Effector memory CD4-positive, alpha-beta T cell (primary cell): ENCODE measurements around the gene CDRT4.

ENCODE experiments used
- DNase-seq, 3 donors: peaks; one replicate each; pipeline ENCODE4 v3.0.0-alpha.2; 2020
- H3K27ac ChIP-seq: 2 replicates; pipeline ENCODE4 v1.7.0; 2013; ENCODE audit warnings: mild to moderate bottlenecking, low read length, moderate library complexity; ENCODE audit not compliant: insufficient read depth, poor library complexity, severe bottlenecking
- H3K27me3 ChIP-seq: replicated peaks from 2 replicates; pipeline ENCODE4 v1.7.0; 2013; ENCODE audit warnings: mild to moderate bottlenecking, low read length; ENCODE audit not compliant: insufficient read depth, control insufficient read depth, poor library complexity, severe bottlenecking
- H3K36me3 ChIP-seq: 2 replicates; pipeline ENCODE4 v1.7.0; 2013; ENCODE audit warnings: mild to moderate bottlenecking, low read length, moderate library complexity; ENCODE audit not compliant: control insufficient read depth, insufficient read depth
- H3K4me1 ChIP-seq: 2 replicates; pipeline ENCODE4 v1.7.0; 2013; ENCODE audit warnings: low read length, mild to moderate bottlenecking; ENCODE audit not compliant: control insufficient read depth, insufficient read depth, poor library complexity, severe bottlenecking
- H3K4me3 ChIP-seq: 2 replicates; pipeline ENCODE4 v1.7.0; 2013; ENCODE audit warnings: low read length, low read depth, mild to moderate bottlenecking; ENCODE audit not compliant: insufficient read depth, poor library complexity, severe bottlenecking
- H3K9me3 ChIP-seq: 2 replicates; pipeline ENCODE4 v1.7.0; 2013; ENCODE audit warnings: mild to moderate bottlenecking, low read length, moderate library complexity; ENCODE audit not compliant: control insufficient read depth

CDRT4 gene

DNA sequence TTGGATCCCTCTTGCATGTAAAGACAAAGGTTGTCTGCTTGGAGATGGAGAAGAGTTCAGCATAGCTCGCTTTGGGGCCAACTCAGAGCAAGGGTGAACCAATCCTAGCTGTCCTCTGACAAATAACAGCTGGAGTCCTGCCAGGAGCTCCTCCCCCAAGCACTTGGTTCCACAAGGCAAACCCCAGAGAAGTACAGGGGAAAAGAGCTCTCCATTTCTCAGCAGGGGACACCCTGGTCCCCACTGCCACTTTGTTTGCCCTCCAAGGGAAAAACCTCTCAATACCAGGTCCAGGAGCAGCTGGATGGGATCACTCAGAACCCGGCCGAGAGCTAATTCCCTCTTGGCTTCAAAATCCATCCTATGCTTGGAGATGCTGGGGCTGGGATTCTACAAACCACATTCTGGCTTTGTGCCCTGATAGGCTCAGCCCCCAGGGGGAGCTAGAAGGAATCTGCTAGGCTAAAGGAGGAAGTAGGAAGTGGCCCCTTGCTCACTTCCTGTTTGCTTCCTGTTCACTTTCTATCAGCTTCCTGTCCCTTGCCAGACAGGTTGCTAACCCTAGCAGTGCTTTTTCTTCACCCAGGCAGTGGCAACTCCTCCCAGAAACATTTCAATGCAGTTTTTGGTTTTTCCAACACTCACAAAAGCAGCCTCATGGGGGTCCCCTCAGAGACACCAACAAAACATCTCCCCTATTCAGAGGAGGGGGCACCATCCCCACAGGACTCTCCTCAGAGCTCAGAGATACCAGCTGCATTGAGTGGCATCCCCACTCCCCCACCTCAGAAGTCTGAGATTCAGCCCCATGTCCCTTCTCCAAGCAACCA is 30.7 kb downstream of the CDRT4 start:
- Histone ChIP-seq H3K36me3 (no peaks in the 10 kb centered on the region), H3K9me3 (no peaks in the 10 kb centered on the region), H3K4me3 (no peak overlapping the region), H3K4me1 (peaks cover 6% of the 10 kb centered on the region), H3K27ac (peak overlapping the region; percentile 13), H3K27me3 (no peaks in the 10 kb centered on the region)
- DNase-seq: no peak

DNA sequence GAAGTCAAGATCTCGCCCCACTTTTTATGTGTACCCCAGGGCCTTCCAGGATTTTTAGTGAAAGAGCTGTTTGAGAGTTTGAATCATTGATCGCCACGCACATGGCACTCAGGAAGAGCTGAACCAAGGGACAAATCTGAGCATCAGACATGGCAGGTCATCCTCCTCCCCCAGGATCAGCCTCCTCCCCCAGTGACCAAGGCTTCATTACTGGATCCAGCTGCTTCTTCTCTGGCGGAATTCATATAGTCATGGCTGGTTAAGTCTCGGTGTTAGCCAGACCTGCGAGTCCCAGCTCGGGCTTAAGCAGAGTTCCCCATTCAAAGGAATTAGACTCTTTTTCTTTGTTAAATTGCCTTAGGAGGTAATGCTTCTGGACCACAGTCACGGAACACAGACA is 32.5 kb downstream of the CDRT4 start:
- H3K4me3 ChIP-seq: no peak overlapping the region
- DNase-seq: no peak
- H3K27ac ChIP-seq: no peak overlapping the region

DNA sequence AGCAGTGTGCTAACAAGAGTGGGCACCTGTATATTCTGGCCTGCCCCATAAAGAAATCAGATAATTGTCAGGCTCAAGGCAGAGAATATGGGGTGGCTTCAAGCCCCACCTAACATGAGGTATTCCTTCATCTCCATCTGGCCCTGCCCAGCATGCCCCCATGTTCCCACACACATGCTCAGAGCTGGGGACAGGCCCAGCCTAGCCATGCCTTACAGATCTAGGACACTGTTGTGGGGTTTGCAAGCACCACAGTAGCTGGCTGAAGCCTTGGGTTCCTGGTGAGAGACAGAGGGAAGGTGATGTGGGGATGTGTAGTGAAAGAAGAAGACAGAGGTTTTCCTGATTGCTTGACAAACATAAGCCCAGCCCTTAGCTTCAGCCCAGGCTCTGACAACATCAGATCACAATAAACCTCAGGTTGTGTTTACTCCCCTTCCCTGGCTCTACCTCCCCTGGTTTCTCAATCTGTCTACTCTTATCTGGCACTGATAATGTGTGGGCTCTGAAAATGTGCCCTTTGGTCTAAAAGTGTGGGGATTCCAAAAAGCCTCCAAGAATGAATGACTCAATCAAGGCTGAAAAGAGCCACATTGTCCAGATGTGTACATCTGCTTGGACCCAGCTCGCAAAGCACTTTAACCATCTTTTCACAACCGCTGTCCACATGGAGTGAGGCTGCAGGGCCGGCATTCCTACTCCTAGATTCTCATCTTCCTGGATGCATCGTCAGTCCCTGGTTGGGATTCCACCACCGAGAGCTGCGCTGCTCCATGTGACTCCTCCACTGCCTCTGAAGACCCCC is 34.4 kb downstream of the CDRT4 start:
- no peak for DNase-seq
- Histone ChIP-seq H3K4me3 (no peak overlapping the region), H3K27me3 (no peaks in the 10 kb centered on the region), H3K9me3 (no peaks in the 10 kb centered on the region), H3K4me1 (peaks cover 6% of the 10 kb centered on the region), H3K36me3 (no peaks in the 10 kb centered on the region), H3K27ac (no peak overlapping the region)

More for the DNA sequence above, 32.5 kb downstream of the CDRT4 start:
- Histone ChIP-seq H3K27me3 (no peaks in the 10 kb centered on the region), H3K9me3 (no peaks in the 10 kb centered on the region), H3K36me3 (no peaks in the 10 kb centered on the region), H3K4me1 (peaks cover 6% of the 10 kb centered on the region)

- Histone ChIP-seq H3K4me1 (peaks cover 3% of the 10 kb centered on the region), H3K36me3 (no peaks in the 10 kb centered on the region), H3K27me3 (no peaks in the 10 kb centered on the region)
Observed at GRCh38 chr17:15431766-15432165, 35.7 kb downstream of the CDRT4 start.

GRCh38 chr17:15431196-15431595 is 36.2 kb downstream of the CDRT4 start:
- H3K27me3 ChIP-seq: no peaks in the 10 kb centered on the region
- no peak overlapping the region for H3K27ac ChIP-seq
- H3K4me3 ChIP-seq: no peak overlapping the region
- DNase-seq: no peak
- no peaks in the 10 kb centered on the region for H3K9me3 ChIP-seq
- H3K4me1 ChIP-seq: no peaks in the 10 kb centered on the region
- no peaks in the 10 kb centered on the region for H3K36me3 ChIP-seq

More at GRCh38 chr17:15431766-15432165, 35.7 kb downstream of the CDRT4 start:
- no peak overlapping the region for H3K4me3 ChIP-seq
- H3K27ac ChIP-seq: no peak overlapping the region
- no peaks in the 10 kb centered on the region for H3K9me3 ChIP-seq
- DNase-seq: no peak

DNA sequence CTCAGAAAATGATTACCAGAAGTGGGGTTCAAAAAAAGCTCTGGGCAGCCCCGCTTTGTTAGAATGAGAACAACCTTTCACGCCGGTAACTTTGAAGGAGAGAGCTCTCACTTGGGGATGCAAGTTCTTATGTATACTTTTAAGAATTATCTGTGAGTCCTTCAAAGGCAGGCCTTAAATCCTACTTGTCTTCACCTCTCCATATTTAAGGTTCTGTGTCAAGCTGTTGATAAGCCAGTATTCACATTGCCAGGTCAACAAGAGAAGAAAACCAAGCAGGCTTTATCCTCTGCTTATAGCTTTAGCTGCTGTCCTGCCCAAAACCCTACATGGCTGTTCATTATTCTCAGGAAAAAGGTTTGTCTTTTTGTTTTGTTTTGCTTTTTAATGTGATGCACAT is 42.9 kb downstream of the CDRT4 start:
- Histone ChIP-seq H3K9me3 (no peaks in the 10 kb centered on the region), H3K27me3 (no peaks in the 10 kb centered on the region), H3K4me1 (no peaks in the 10 kb centered on the region), H3K36me3 (no peaks in the 10 kb centered on the region), H3K27ac (no peak overlapping the region), H3K4me3 (no peak overlapping the region)
- no peak for DNase-seq

DNA sequence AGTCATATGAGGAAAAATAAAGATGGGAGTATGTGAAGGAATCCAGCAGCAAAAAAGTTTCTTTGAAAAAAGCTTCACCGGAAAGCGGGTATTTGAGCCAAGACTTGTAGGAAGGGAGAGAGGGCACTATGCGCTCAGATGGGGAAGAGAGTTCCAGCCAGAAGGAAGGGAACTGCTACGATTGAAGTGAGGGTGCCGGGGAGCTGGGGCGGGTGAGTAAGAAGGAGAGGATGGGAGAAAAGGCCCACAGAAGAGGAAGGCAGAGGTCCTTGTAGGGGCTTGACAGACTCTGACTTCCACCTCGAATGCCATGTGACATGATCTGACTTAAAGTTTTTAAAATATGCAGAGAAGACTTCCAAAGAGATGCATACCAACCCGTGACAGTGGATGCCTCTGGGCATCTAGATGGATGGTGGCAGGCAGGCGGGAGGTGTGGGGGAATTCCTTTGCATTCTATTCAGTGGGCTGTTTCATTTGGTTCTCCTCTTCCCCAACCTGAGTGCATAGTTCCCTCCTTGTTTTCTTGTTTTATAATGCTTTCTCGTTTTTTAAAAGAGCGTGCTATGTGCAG is 44.9 kb downstream of the CDRT4 start:
- DNase-seq: no peak

GRCh38 chr17:15418781-15419180 is 48.6 kb downstream of the CDRT4 start:
- H3K4me3 ChIP-seq: no peak overlapping the region
- H3K4me1 ChIP-seq: no peaks in the 10 kb centered on the region
- H3K27me3 ChIP-seq: no peaks in the 10 kb centered on the region
- no peak for DNase-seq
- H3K36me3 ChIP-seq: no peaks in the 10 kb centered on the region
- no peak overlapping the region for H3K27ac ChIP-seq
- H3K9me3 ChIP-seq: no peaks in the 10 kb centered on the region

More for the DNA sequence above, 44.9 kb downstream of the CDRT4 start:
- no peaks in the 10 kb centered on the region for H3K36me3 ChIP-seq
- H3K4me1 ChIP-seq: no peaks in the 10 kb centered on the region
- H3K9me3 ChIP-seq: no peaks in the 10 kb centered on the region
- H3K4me3 ChIP-seq: no peak overlapping the region
- H3K27ac ChIP-seq: no peak overlapping the region
- no peaks in the 10 kb centered on the region for H3K27me3 ChIP-seq

DNA sequence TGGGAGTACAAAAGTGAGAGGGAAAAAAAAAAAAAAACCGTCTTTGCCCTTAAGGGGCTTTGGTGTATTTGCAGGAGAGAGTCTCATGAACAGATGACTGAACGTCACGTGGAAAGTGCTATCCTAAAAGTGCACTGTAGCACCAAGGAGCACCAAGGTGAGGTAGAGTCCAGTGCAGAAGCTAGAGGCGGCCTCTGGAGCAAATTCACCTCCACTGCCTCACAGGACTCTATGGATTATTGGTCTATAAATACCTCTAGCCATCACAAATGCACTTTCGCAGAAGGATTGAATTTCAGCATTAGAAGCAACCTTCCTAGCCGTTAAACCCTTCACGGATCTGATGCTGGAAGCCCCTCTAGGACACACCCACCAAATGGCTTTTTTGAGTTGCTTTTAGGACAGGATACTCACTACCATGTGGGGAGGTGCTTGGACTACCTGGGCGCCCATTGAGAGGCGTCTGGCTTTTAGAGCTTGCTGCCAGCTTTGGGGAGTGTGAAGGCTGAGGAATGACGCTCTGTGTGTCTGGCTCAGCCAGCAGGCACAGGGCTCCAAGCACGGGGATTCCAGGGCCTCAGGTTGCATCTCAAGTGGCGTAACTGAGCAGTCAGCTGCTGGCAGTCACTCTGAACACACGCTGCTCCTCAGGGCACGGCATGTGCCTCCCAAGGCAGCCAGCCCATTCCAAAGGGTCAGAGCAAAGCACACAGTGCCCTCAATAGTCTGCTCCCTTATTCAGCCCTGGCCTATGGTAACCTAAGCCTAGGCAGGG is 52.7 kb downstream of the CDRT4 start:
- DNase-seq: no peak
- no peaks in the 10 kb centered on the region for H3K4me1 ChIP-seq
- no peaks in the 10 kb centered on the region for H3K9me3 ChIP-seq
- no peaks in the 10 kb centered on the region for H3K36me3 ChIP-seq
- no peaks in the 10 kb centered on the region for H3K27me3 ChIP-seq
- no peak overlapping the region for H3K4me3 ChIP-seq
- no peak overlapping the region for H3K27ac ChIP-seq
